ENCODE measurements around the gene NPFFR1. TPM values are rescaled to one million over a fixed set of nuclear protein-coding genes. Genes with fewer than 3 reads are reported as not detected.
"Not testable (repeated sequence)": the region's sequence is repeated elsewhere in the genome, so short reads cannot be mapped to it uniquely, and the experiment has no call there.

The NPFFR1 gene
- total RNA-seq, 1 donor from 2014 or later: not detected

DNA sequence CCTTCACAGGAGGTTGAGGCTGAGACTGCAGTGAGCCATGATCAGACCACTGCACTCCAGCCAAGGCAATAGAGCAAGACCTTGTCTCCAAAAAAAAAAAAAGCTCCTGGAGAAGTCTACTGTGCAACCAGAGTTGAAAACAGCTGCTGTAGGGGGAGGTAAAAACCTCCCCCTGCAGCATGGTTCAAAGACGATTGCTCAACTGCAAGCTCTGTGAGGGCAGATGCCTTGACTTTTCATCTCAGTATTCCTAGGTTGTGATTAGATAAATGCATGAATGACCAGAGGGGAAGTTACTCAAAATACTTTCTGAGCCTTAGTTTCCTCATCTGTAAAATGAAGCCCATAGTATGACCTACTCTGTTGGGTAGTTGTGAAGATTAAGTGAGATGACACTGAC is 25.6 kb downstream of the NPFFR1 start:
- DNase-seq (ENCODE audit: extremely low read depth, low read depth, low spot score): no peak

DNA sequence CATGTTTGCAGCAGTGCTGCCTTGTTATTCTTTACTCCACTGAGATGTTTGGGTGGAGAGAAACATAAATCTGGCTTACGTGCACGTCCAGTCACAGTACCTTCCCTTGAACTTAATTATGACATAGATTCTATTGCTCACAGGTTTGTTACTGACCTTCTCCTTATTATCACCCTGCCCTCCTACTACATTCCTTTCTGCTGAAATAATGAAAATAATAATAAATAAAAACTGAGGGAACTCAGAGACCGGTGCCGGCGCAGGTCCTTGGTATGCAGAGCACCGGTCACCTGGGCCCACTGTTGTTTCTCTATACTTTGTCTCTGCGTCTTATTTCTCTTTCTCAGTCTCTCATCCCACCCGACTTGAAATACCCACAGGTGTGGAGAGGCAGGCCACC is 26.0 kb downstream of the NPFFR1 start:
- not testable (repeated sequence) for DNase-seq (ENCODE audit: extremely low read depth, low read depth, low spot score)

DNA sequence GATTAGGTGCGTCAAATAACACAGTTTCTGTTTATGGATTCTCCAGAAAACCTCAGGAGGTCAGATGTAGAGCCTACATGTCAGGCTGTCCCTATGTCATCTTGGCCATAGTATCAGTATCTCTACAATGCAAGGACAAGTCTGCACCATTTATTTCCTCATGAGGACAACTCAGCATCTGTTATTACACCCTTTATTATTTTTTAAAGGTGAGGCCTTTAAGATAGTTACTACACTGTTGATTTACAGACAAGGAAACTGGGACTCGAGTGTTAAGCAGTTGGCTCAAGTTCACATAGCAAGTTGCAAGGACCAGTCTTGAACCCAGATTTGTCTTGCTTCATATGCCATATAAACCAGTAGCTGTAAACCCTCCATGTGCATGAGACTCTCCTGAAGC is 27.3 kb downstream of the NPFFR1 start:
- no peak for DNase-seq (ENCODE audit: extremely low read depth, low read depth, low spot score)

DNA sequence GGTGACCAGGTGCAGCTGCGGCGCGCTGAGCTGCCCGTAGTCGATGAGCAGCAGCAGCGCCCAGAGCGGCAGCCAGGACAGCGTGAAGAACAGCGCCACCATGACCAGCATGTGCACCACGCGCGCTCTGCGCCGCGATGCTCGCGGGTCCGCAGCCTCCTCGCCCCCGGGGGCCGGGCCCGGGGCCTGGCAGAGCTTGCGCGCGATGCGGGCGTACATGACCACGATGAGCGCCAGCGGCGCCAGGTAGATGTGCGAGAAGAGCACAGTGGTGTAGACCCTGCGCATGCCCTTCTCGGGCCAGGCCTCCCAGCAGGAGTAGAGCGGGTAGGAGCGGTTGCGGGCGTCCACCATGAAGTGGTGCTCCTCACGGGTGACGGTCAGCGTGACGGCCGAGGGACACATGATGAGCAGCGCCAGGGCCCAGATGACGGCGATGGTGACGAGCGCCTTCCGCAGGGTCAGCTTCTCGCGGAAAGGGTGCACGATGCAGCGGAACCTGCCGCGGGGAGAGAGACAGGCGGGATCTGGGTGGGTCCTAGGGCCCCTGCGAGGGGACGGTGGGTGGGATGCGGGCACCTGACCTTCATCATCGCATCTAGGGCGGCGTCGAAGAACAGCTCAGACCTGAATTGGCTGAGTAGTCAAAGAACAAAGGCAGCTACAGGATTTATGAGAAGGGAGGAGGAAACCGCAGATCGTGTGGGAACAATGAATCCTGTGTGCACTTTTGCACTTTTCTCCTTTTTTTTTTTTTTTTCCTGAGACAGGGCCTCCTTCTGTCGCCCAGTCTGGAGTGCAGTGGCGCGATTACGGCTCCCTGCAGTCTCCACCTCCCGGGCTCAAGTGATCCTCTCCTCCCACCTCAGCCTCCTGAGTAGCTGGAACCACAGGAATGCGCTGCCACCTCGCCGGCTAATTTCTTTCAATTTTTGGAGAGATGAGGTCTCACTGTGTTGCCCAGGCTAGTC is 28.2 kb downstream of the NPFFR1 start:
- DNase-seq (ENCODE audit: extremely low read depth, low read depth, low spot score): no peak

DNA sequence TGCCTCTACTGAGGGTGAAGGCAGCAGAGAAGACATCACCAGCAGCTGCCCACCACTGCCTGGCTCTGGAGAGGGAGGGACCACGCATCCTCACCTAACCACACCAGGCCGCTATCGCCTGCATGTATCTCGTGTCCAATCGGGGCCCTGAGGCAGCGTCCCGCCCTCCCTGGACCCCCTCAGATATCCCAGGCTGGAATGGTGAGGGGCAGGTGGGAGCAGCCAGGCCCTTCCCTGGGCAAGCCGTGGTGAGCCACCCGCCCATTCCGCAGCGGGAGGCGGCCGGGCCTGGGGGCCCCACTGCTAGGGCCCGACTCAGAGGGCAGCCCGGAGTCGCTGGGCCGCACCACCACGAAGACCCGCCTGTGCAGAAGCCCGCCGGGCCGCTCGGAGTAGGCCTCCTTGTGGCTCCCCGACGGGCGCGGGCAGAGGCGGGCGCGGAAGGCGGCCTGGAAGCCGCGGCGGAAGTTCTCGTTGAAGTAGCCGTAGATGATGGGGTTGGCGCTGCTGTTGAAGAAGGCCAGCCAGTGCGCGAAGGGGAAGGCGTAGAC is 29.0 kb downstream of the NPFFR1 start:
- no peak for DNase-seq (ENCODE audit: extremely low read depth, low read depth, low spot score)

DNA sequence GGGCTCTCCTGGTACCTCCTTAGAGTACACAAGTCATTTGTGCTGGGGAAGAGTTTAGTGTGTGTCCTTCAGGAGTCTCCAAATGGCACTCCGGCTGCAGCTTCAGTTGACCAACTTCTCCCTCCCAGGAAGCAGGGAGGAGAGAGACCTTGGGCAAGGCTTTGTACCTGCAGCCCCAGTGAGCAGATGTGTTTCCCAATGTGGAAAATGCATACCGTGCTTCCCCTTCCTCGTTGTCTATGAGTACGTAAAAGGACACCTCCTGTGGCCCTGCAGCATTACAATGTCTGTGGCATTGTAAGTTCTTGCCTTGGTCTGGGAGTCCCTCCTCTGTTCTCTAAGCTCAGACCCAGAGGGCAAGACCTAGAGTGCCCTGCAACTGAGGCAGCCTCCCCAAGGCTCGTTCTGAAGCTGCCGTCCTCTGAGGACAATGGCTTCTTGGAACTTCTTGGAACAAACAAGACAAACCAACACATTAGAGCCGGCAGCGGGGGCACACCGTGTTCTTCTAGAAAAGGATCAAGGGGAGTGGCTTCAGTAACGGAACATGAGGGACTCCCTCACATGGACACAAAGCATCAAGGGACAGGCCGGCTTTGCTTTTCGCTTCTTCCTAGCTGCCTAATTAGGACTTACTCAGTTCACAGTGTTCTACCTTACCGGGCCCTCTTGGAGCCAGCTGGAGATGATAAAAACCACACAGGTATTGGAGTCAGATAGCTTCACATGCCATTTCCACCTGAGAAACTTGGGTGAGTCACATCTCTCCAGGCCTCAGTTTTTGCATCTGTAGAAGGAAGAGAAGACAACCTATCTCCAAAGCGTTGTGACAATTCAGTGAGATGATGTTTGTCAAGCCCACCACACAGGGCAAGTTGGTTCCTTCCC is 29.7 kb downstream of the NPFFR1 start:
- no peak for DNase-seq (ENCODE audit: extremely low read depth, low read depth, low spot score)

DNA sequence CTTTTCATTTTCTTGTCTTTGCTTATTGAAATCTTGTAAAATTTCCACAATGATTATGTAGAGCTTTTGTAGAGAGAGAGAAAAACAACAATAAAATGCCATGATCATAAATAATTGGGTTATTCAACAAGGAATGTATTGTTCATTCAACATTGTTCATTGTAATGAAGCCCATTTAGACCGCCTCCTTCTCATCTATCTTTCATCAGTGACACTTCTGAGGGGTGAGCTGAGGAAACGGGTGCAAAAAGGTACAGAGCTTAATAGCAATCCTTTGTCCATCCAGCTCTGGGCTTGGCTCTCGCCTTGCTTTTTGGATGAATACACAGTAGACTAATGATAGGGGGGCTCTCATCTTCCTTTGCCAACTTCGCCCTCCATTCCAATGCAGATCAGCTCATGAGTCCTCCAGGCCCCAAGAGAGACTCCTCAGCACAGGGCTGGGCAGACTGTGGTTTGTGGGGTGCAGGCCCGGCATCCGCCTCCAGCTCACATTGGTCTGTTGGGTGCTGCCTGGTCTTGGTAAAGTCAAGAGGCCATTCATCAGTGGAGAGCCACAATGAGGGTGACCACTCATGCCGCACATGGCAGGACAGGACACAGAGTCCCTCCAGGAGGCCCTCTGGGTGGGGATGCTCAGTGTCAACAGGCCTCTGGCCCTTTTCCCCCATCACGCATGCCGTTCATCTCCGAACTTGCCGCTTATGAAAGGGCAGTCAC is 32.7 kb downstream of the NPFFR1 start:
- no peak for DNase-seq (ENCODE audit: extremely low read depth, low read depth, low spot score)

DNA sequence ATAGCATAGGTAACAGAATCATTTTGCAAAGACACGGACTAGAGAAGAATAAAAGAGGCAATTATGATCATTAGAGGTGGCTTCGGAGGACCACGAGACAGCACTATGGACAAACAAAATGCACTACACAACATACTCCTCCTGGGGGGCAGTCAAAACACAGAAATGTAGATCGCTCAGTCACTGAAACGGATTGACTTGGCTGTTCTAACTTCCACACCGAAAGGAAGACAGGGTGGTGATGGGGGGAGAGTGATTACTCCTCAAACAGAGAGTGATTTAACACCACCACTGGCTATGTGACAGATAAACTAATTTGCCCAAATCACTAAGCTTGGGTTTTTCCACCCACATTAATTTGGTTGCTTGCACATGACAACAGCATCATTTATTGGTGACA is 36.4 kb downstream of the NPFFR1 start:
- no peak for DNase-seq (ENCODE audit: extremely low read depth, low read depth, low spot score)

DNA sequence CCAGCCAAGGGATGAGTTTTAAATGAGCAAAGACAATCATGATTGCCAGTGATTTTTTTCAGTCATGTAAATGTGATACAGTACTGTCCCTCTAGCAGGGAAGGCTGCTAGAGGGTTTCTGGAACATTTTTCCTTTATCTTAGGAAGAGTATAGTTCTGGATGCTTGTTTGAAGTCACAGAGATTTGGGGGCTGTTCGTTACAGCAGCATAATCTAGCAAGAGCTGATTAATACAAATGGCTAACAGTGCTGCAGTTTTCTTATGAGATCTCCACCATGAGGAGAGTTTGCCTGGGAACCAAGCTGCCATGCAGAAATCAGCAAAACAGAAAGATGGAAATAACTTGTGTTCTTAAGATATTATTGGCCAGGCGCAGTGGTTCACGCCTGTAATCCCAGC is 42.7 kb downstream of the NPFFR1 start:
- no peak for DNase-seq (ENCODE audit: extremely low read depth, low read depth, low spot score)

DNA sequence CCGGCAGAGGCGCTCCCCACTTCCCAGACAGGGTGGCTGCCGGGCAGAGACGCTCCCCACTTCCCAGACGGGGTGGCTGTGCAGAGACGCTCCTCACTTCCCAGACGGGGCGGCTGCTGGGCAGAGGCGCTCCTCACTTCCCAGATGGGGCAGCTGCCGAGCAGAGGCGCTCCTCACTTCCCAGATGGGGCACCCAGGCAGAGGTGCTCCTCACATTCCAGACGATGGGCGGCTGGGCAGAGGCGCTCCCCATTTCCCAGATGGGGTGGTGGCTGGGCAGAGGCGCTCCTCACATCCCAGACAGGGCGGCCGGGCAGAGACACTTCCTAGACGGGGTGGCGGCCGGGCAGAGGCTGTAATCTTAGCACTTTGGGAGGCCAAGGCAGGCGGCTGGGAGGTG is 43.8 kb downstream of the NPFFR1 start:
- DNase-seq (ENCODE audit: extremely low read depth, low read depth, low spot score): not testable (repeated sequence)

DNA sequence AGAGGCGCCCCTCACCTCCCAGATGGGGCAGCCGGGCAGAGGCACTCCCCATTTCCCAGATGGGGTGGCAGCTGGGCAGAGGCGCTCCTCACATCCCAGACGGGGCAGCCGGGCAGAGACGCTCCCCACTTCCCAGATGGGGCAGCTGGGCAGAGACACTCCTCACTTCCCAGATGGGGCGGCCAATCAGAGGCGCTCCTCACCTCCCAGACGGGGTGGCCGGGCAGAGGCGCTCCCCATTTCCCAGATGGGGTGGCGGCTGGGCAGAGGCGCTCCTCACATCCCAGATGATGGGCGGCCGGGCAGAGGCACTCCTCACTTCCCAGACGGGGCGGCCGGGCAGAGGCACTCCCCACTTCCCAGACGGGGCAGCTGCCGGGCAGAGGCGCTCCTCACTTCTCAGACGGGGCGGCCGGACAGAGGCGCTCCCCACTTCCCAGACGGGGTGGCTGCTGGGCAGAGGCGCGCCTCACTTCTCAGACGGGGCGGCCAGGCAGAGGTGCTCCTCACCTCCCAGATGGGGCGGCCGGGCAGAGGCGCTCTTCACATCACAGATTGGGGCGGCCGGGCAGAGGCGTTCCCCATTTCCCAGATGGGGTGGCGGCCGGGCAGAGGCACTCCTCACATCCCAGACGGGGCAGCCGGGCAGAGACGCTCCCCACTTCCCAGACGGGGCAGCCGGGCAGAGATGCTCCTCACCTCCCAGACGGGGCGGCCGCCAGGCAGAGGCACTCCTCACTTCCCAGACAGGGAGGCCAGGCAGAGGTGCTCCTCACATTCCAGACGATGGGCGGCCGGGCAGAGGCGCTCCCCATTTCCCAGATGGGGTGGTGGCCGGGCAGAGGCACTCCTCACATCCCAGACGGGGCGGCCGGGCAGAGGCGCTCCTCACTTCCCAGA is 44.5 kb downstream of the NPFFR1 start:
- not testable (repeated sequence) for DNase-seq (ENCODE audit: extremely low read depth, low read depth, low spot score)

DNA sequence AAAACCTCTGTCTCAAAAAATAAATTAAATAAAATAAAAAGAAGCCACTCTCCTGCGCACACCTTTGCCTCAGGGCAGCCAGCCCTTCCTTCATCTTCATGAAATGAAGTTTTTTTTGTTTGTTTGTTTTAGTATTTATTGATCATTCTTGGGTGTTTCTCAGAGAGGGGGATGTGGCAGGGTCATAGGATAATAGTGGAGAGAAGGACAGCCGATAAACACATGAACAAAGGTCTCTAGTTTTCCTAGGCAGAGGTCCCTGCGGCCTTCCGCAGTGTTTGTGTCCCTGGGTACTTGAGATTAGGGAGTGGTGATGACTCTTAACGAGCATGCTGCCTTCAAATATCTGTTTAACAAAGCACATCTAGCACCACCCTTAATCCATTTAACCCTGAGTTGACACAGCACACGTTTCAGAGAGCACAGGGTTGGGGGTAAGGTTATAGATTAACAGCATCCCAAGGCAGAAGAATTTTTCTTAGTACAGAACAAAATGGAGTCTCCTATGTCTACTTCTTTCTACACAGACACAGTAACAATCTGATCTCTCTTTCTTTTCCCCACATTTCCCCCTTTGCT is 45.8 kb downstream of the NPFFR1 start:
- not testable (repeated sequence) for DNase-seq (ENCODE audit: extremely low read depth, low read depth, low spot score)

DNA sequence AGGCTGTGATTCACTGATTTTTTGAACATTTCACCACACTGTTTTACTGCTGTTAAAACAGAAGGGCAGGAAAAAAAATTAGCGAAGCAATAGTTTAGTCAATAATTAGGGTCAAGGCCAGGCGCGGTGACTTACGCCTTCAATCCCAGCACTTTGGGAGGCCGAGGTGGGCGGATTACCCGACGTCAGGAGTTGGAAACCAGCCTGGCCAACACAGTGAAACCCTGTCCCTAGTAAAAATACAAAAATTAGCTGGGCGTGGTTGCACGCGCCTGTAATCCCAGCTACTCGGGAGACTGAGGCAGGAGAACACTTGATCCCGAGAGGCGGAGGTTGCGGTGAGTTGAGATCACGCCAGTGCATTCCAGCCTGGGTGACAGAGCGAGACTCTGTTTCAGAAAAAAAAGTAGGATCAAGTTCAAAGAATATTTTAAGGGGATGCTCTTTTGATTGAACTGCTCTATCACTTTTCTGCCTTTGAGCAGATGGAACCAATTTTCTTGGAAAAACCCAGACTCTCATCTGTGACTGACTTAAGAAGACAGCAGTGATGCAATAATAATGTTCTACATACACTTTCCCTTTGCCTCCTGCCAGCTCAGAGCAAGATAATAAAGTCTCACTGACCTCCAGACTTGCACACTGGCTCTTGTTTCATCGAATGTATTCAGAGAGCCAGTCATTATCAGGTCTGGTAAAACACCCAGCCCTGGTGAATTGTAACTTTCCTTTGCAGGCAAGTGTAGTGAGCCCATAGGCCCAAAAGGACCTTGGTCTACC is 48.9 kb downstream of the NPFFR1 start:
- DNase-seq (ENCODE audit: extremely low read depth, low read depth, low spot score): no peak

DNA sequence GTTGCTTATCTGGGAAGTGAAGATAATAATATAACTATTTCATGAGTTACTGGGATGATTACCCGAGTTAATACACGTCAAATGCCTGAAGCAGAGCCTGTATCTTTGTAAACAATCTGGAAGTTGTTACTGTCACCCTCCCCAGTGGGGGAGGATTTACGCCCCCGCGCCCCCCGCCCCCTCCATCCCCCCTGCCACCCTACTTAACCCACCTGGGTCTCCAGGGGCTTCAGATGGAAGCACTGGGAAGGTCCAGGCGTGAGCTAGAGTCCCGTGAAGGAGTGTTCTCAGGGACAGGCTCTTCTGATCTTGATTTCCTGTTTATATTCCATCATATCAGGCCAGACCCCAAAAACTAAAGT is 49.9 kb downstream of the NPFFR1 start:
- no peak for DNase-seq (ENCODE audit: extremely low read depth, low read depth, low spot score)

DNA sequence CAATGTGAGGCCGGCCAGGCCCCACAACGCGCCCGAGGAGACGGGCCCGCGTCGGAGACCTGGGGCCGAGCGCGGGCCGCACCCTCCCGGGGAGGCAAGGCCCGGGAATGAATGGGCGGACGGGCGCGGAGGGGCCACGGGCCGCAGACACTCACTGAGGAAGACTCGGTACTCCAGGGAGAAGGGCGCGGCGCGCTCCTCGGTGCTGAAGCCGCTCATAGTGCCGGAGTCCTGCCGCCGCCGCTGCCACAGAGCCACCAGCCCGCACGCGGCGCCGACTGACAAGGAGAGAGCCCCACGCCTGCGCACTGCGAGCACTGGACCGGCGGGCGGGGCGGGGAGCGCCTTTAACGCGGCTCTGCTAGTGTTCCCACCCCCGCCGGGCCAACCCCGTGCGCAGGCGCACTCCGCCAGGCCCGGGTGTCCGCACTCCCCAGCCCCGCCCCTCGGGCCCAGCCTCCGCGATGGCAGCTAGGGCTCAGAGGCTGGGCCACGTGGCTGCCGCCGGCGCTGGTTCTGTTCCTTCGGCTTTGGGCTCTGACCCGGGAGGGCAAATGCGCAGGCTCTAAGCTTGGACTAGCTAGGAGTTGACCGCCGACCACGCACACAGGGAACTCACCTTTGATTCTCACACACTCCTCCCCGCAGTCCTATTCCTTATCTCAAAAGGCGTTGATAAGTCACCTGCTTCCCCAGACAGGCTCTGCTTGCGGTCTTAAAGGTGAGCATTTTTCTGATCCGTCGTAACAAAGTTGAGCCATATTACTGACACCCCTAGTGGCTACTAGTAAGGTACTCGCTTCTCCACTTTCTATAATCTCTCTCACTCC is 50.5 kb downstream of the NPFFR1 start, which contains the start of gene PPA1:
PPA1 (minus strand) TSS at position 321 of the 830 bp plus-strand sequence; CDS start at position 219, 102 bp downstream.
- peak; percentile 36 for DNase-seq (ENCODE audit: extremely low read depth, low read depth, low spot score)

DNA sequence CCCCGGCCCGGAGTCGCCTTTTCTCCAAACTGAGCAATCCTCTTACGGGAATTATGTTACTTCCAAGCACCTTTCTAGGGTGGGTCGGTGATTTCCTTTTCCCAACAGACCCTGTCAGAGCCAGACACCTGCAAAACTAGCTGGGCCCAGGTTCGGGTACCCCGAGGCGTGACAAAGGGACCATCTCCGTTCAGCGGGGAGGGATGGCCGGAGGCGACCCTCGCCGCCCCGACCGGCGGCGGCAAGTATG is 51.0 kb downstream of the NPFFR1 start:
- no peak for DNase-seq (ENCODE audit: extremely low read depth, low read depth, low spot score)

DNA sequence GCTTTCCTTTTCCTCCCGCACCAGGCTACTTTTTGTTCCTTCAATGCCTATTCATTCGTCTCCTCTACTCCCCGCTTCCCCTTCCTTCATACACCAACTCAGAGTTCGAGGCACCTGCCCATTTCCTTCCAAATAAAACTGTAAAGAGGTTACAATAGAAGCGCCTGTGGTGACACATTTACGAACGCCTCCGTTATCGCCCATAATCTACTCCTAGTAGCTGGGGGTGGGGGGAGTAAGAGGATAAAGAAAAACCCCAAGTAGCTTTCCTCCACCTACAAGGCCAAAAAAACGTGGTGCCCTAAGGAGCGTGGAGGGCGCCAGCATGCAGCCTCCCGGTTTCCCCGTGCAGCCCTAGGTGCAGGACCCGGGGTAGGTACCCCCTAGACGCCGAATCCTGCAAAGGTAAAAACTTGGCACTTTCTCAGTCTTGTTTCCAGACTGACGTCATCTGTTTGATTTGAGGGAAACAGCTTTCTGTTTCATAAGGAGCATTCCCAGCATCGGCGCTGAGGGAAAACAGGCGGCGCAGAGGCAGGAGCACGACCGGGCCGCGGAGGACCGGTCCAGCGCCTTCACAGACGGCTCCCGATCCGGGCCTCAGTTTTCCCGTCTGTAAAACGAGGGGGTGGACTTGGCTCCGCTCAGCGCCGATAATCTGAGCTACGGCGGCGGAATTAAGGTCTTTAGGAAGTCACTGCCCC is 51.5 kb downstream of the NPFFR1 start:
- peak; percentile 31 for DNase-seq (ENCODE audit: extremely low read depth, low read depth, low spot score)
